Neural crest cell (in vitro differentiated cells): ENCODE measurements around the gene GTF2A1L. TPM values are rescaled to one million over a fixed set of nuclear protein-coding genes. Genes with fewer than 3 reads are reported as not detected.
"Not testable (repeated sequence)": the region's sequence is repeated elsewhere in the genome, so short reads cannot be mapped to it uniquely, and the experiment has no call there.

Source experiments
- DNase-seq: peaks from one replicate; pipeline ENCODE4 v3.0.0; 2021; ENCODE audit warnings: low read depth, mixed read lengths, low spot score
- H3K27ac Mint-ChIP-seq: one replicate; pipeline ENCODE4 v1.8.0; 2021; ENCODE audit warnings: mild to moderate bottlenecking, mixed read lengths; ENCODE audit not compliant: unreplicated experiment
- H3K27me3 Mint-ChIP-seq: 2 replicates; pipeline ENCODE4 v1.8.0; 2021; ENCODE audit warnings: low read depth, mild to moderate bottlenecking, mixed read lengths
- H3K36me3 Mint-ChIP-seq: 2 replicates; pipeline ENCODE4 v1.8.0; 2021; ENCODE audit warnings: low read depth, mild to moderate bottlenecking, mixed read lengths
- H3K4me1 Mint-ChIP-seq: 2 replicates; pipeline ENCODE4 v1.8.0; 2021; ENCODE audit warnings: mixed read lengths
- H3K4me3 Mint-ChIP-seq: one replicate; pipeline ENCODE4 v1.8.0; 2021; ENCODE audit warnings: mild to moderate bottlenecking, mixed read lengths
- H3K9me3 Mint-ChIP-seq: 2 replicates; pipeline ENCODE4 v1.8.0; 2021; ENCODE audit warnings: mixed read lengths
- total RNA-seq: library from RNA; stranded (reverse); gene quantifications from 2 replicates; pipeline ENCODE4 v1.2.1, GENCODE V29; 2021
- TF ChIP-seq, protein P1 (sequence below): fragments of 200-600 bp; sonication (generic); conservative IDR thresholded peaks from 2 replicates; pipeline ENCODE4 v1.5.0; 2021; ENCODE audit warnings: antibody characterized with exemption, mild to moderate bottlenecking

GTF2A1L gene
- total RNA-seq, 1 donor from 2014 or later: not detected

DNA sequence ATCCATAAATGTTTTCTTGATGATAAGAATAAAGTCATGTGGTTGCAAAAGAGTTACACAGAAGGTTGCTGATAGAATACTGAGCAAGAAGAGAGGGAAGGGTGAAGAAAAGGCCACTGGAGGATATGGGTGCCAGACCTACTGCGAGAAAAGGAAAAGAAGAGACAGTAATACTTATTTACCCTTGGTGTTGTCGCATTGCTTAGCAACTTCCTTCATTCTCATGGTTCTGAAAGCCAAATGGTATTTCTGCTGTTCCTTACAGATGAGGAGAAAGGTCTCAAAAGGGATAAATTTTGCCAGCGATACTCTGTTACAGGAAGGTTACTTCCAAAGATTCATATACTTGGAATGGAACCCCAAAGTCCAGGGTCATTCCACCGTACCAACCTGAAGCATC lies 75.4 kb downstream of the GTF2A1L start:
- Mint-ChIP-seq H3K9me3 (peaks cover 3% of the 10 kb centered on the region), H3K4me1 (peaks cover 12% of the 10 kb centered on the region), H3K27me3 (no peaks in the 10 kb centered on the region), H3K36me3 (no peaks in the 10 kb centered on the region), H3K27ac (no peak overlapping the region), H3K4me3 (no peak overlapping the region)
- DNase-seq: no peak
- TF ChIP-seq, protein P1, sequence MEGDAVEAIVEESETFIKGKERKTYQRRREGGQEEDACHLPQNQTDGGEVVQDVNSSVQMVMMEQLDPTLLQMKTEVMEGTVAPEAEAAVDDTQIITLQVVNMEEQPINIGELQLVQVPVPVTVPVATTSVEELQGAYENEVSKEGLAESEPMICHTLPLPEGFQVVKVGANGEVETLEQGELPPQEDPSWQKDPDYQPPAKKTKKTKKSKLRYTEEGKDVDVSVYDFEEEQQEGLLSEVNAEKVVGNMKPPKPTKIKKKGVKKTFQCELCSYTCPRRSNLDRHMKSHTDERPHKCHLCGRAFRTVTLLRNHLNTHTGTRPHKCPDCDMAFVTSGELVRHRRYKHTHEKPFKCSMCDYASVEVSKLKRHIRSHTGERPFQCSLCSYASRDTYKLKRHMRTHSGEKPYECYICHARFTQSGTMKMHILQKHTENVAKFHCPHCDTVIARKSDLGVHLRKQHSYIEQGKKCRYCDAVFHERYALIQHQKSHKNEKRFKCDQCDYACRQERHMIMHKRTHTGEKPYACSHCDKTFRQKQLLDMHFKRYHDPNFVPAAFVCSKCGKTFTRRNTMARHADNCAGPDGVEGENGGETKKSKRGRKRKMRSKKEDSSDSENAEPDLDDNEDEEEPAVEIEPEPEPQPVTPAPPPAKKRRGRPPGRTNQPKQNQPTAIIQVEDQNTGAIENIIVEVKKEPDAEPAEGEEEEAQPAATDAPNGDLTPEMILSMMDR: no peak

DNA sequence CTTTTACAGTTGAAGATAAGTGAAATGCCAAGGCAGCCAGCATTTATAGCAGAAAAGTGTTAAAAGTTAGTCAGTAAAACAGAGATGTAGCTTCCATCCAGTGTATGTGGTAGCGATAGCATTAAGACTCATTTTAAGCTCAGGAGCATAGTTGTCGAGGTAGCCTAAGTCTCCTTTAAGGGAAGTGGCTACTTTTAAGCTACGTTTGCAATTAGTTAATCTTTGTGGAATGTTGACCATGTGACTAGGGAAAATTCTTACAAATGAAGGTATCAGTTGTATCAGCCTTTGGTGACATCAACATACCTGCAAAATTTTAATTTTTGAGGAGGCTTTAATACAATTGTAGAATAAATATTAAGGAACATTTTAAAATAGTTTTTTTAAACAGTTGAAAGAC lies 76.0 kb downstream of the GTF2A1L start:
- no peak for DNase-seq
- Mint-ChIP-seq H3K4me3 (no peak overlapping the region), H3K27ac (no peak overlapping the region), H3K36me3 (no peaks in the 10 kb centered on the region), H3K27me3 (no peaks in the 10 kb centered on the region), H3K9me3 (peaks cover 3% of the 10 kb centered on the region), H3K4me1 (peaks cover 12% of the 10 kb centered on the region)
- TF ChIP-seq, protein P1: no peak

DNA sequence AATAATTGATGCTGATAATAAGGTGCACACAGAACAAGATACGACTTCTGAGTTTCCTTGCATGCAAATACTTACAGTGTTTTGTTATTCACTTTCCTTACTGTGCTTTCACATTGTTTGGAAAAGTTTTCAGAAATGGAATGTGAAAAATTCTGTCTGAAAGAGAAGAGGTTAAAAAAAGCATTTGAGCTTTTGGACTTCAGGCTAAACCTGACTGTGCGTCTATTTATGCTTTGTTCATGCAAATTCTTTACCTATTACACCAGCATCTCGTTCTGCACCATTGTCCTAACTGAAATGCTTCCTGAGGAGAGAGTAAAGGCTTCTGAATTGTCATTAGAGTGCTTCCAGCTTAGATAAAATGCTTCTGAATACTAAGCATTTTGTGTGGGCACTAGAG lies 76.5 kb downstream of the GTF2A1L start:
- H3K9me3 Mint-ChIP-seq: peaks cover 5% of the 10 kb centered on the region
- no peaks in the 10 kb centered on the region for H3K27me3 Mint-ChIP-seq
- H3K36me3 Mint-ChIP-seq: peaks cover under 1% of the 10 kb centered on the region
- H3K4me1 Mint-ChIP-seq: peaks cover 12% of the 10 kb centered on the region
- H3K4me3 Mint-ChIP-seq: no peak overlapping the region
- H3K27ac Mint-ChIP-seq: no peak overlapping the region
- DNase-seq: no peak
- TF ChIP-seq, protein P1: no peak

- no peak for DNase-seq
- Mint-ChIP-seq H3K36me3 (peaks cover 2% of the 10 kb centered on the region), H3K9me3 (peaks cover 7% of the 10 kb centered on the region), H3K4me1 (peaks cover 12% of the 10 kb centered on the region), H3K27me3 (no peaks in the 10 kb centered on the region), H3K4me3 (no peak overlapping the region), H3K27ac (no peak overlapping the region)
- TF ChIP-seq, protein P1: no peak
These were observed 78.3 kb downstream of the GTF2A1L start for GRCh38 chr2:48695991-48696390.

- H3K9me3 Mint-ChIP-seq: peaks cover 7% of the 10 kb centered on the region
- no peak for DNase-seq
- H3K27me3 Mint-ChIP-seq: no peaks in the 10 kb centered on the region
- peaks cover 12% of the 10 kb centered on the region for H3K4me1 Mint-ChIP-seq
- no peak overlapping the region for H3K4me3 Mint-ChIP-seq
- peaks cover 2% of the 10 kb centered on the region for H3K36me3 Mint-ChIP-seq
- H3K27ac Mint-ChIP-seq: no peak overlapping the region
- TF ChIP-seq, protein P1: no peak
These were observed 79.2 kb downstream of the GTF2A1L start for GRCh38 chr2:48696881-48697280.

GRCh38 chr2:48699348-48699930 lies 81.8 kb downstream of the GTF2A1L start:
- peaks cover 7% of the 10 kb centered on the region for H3K9me3 Mint-ChIP-seq
- DNase-seq: no peak
- H3K4me3 Mint-ChIP-seq: no peak overlapping the region
- H3K36me3 Mint-ChIP-seq: peaks cover 2% of the 10 kb centered on the region
- TF ChIP-seq, protein P1: no peak
- H3K27me3 Mint-ChIP-seq: no peaks in the 10 kb centered on the region
- H3K4me1 Mint-ChIP-seq: no peaks in the 10 kb centered on the region
- H3K27ac Mint-ChIP-seq: no peak overlapping the region

DNA sequence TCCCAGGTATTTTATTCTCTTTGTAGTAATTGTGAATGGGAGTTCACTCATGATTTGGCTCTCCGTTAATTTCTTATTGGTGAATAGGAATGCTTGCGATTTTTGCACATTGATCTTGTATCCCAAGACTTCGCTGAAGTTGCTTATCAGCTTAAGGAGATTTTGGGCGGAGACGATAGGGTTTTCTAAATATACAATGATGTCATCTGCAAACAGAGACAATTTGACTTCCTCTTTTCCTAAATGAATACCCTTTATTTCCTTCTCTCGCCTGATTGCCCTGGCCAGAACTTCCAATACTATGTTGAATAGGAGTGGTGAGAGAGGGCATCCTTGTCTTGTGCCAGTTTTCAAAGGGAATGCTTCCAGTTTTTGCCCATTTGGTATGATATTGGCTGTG lies 86.0 kb downstream of the GTF2A1L start:
- not testable (repeated sequence) for H3K4me1 Mint-ChIP-seq, H3K4me3 Mint-ChIP-seq, DNase-seq, H3K36me3 Mint-ChIP-seq, H3K27me3 Mint-ChIP-seq, H3K27ac Mint-ChIP-seq
- peaks cover 13% of the 10 kb centered on the region for H3K9me3 Mint-ChIP-seq
